ENCODE results near the gene TPCN1.

Gene TPCN1

GRCh38 chr12:113347107-113347506 is 125.8 kb downstream of the TPCN1 start:
- DNase-seq: no peak

GRCh38 chr12:113347892-113348291 is 126.6 kb downstream of the TPCN1 start:
- DNase-seq: no peak
